Breast epithelium (tissue), 4 donors: Measurements from ENCODE around the gene TSEN34. TPM values are rescaled to one million over a fixed set of nuclear protein-coding genes. Genes with fewer than 3 reads are reported as not detected.
A peak's percentile ranks its signal among the peaks of the same experiment; 100 is the strongest.

Experiments
- DNase-seq, 2 donors: peaks; one replicate each; pipeline ENCODE4 v3.0.0-alpha.2; 2019; ENCODE audit warnings: low spot score in 2 of 2
- H3K27ac ChIP-seq, 2 donors: fragments of 200-600 bp; sonication (generic) in 1 of 2; one replicate each; pipeline ENCODE4 v1.5.1; 2016 to 2019; ENCODE audit warnings: mild to moderate bottlenecking in 1 of 2
- H3K27me3 ChIP-seq, 2 donors: fragments of 200-600 bp; sonication (generic) in 1 of 2; one replicate each; pipeline versions ENCODE4 v1.5.1 to v1.6.0; 2017 to 2019; ENCODE audit warnings: control low read depth in 1 of 2, mild to moderate bottlenecking in 1 of 2
- H3K36me3 ChIP-seq: fragments of 200-600 bp; one replicate; pipeline ENCODE4 v1.5.1; 2019
- H3K4me1 ChIP-seq, 2 donors: fragments of 200-600 bp; sonication (generic); one replicate each; pipeline ENCODE4 v1.5.1; 2016 to 2019; ENCODE audit warnings: control low read depth in 1 of 2
- H3K4me3 ChIP-seq, 3 donors: fragments of 200-600 bp; sonication (generic); 1 replicate in 2 of 3; 2 replicates in 1 of 3; pipeline ENCODE4 v1.5.1; 2016 to 2019; ENCODE audit warnings: mild to moderate bottlenecking in 3 of 3, moderate library complexity in 2 of 3
- H3K9me3 ChIP-seq, 2 donors: fragments of 200-600 bp; sonication (generic) in 1 of 2; one replicate each; pipeline ENCODE4 v1.5.1; 2016 to 2019; ENCODE audit warnings: control low read depth in 1 of 2
- CTCF ChIP-seq, 3 donors: fragments of 450-650 bp; IDR thresholded peaks; one replicate each; pipeline ENCODE4 v1.5.1; 2016 to 2017; ENCODE audit warnings: antibody characterized with exemption in 3 of 3, mild to moderate bottlenecking in 3 of 3, moderate library complexity in 3 of 3
- POLR2A ChIP-seq: fragments of 450-650 bp; IDR thresholded peaks from one replicate; pipeline ENCODE4 v1.6.1; 2016; ENCODE audit warnings: antibody characterized with exemption, mild to moderate bottlenecking, moderate library complexity
- POLR2AphosphoS5 ChIP-seq, 3 donors: sonication (generic); formaldehyde crosslinking; IDR thresholded peaks; one replicate each; pipeline ENCODE4 v1.6.1; 2017; ENCODE audit warnings: antibody characterized with exemption in 3 of 3
- intact Hi-C: fragments of 100-400 bp; cut with DNase I; formaldehyde crosslinking; loops from one replicate; pipeline ENCODE4 v1.15.1; 2023; ENCODE audit warnings: low total_unique reads
- total RNA-seq, 3 donors: library from RNA; depleted of rRNA; stranded (reverse); fragments of >200 nt; gene quantifications; one replicate each; pipeline ENCODE4 v1.1.0, GENCODE V29; 2016

TSEN34 gene
- total RNA-seq, 3 donors from 2014 or later, result 59.5 to 80.3 (median 74.4) TPM

GRCh38 chr19:54156953-54157352, 34.2 kb upstream of the TSEN34 start:
- intact Hi-C loops, result loop anchor here (5.0 kb wide), 1 partner anchor 1440 kb away; no protein-coding TSS in a partner anchor
- TF ChIP-seq POLR2AphosphoS5 (IDR thresholded peaks at IDR 0.05) (no peak), POLR2A (no peak)
- no peaks in the 10 kb centered on the region for H3K27me3 ChIP-seq
- no peak overlapping the region for H3K27ac ChIP-seq
- H3K4me1 ChIP-seq, result peaks cover 0 to 7% of the 10 kb centered on the region in 2 donors
- no peaks in the 10 kb centered on the region for H3K36me3 ChIP-seq
- H3K9me3 ChIP-seq, result no peaks in the 10 kb centered on the region
- DNase-seq, result no peak
- no peak overlapping the region for H3K4me3 ChIP-seq

GRCh38 chr19:54158812-54159351, 32.2 kb upstream of the TSEN34 start:
- Histone ChIP-seq H3K36me3 (no peaks in the 10 kb centered on the region), H3K4me3 (peak overlapping the region; percentile 65 to 88 (median 78)), H3K27ac (peak overlapping the region; percentile 92 to 97), H3K27me3 (no peaks in the 10 kb centered on the region), H3K4me1 (peaks cover 0 to 7% of the 10 kb centered on the region in 2 donors), H3K9me3 (no peaks in the 10 kb centered on the region)
- TF ChIP-seq CTCF (IDR thresholded peaks at IDR 0.05) (no peak), POLR2AphosphoS5 (IDR thresholded peaks at IDR 0.05) (no peak), POLR2A (no peak)
- DNase-seq, result no peak
- intact Hi-C loops, result loop anchor here (5.0 kb wide), 1 partner anchor 1442 kb away; no protein-coding TSS in a partner anchor

DNA sequence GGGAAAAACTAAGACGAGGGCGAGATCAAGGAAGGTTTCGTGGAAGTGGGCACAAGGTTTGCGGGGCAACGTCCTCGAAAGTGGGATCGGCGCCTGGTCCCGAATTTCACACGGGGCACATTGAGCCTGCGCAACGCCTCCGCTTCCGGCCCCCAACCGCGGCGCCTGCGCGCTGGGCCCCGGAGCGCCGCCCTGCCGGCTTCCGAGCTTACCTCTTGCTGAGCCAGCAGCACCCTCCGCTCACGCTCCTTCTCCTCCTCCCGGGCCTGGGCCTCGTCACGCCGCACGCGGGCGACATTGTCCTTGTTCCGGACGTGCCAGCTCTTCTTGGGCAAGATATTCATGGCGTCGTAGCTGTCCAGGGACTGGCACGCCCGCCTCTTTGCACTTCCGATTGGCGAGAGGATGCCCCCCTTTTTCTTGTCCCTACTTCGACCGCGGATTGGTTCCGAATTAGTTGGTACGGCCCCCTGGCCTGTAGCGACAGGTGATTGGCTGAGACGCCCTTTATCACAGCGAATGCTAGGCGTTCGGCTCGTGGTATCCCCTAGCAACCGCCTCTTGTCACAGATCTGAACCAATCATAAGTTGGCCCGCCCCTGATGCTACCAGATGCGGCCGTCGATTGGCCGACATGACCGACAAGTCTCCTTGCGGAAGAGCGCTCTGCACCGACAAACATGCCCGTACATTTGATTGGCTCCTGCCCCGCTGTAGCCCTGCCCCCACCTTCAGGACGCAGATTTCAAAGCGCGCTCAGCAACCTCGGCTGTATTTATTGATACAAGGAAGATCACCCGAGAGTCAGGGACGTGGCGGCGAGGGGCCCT, 31.5 kb upstream of the TSEN34 start, which contains the start of gene LENG1:
Gene LENG1 (minus strand): TSS at position 370 of the 830 bp plus-strand sequence. CDS start 26 bp downstream, at position 344.
- Histone ChIP-seq H3K27ac (peak within 1 kb of the TSS; percentile 92 to 97), H3K9me3 (no peaks in the 10 kb centered on the region), H3K4me1 (peaks cover 0 to 7% of the 10 kb centered on the region in 2 donors), H3K36me3 (no peaks in the 10 kb centered on the region), H3K27me3 (no peaks in the 10 kb centered on the region), H3K4me3 (peak within 1 kb of the TSS; percentile 65 to 88 (median 78))
- intact Hi-C loops, result loop anchor here (5.0 kb wide), 1 partner anchor 1442 kb away; no protein-coding TSS in a partner anchor
- TF ChIP-seq CTCF (IDR thresholded peaks at IDR 0.05) (peak in 2 of 3 donors; percentile 23 to 43), POLR2AphosphoS5 (IDR thresholded peaks at IDR 0.05) (peak; percentile 88 to 98 (median 98)), POLR2A (peak; percentile 45)
- peak; percentile 100 for DNase-seq

GRCh38 chr19:54160182-54160811, 30.8 kb upstream of the TSEN34 start:
- Histone ChIP-seq H3K4me3 (peak overlapping the region; percentile 65 to 78 (median 69)), H3K9me3 (no peaks in the 10 kb centered on the region), H3K36me3 (no peaks in the 10 kb centered on the region), H3K27ac (peak overlapping the region; percentile 92), H3K27me3 (no peaks in the 10 kb centered on the region), H3K4me1 (peaks cover 0 to 7% of the 10 kb centered on the region in 2 donors)
- intact Hi-C loops, result no loop called here
- DNase-seq, result no peak
- TF ChIP-seq POLR2A (no peak), POLR2AphosphoS5 (IDR thresholded peaks at IDR 0.05) (no peak), CTCF (IDR thresholded peaks at IDR 0.05) (no peak)

DNA sequence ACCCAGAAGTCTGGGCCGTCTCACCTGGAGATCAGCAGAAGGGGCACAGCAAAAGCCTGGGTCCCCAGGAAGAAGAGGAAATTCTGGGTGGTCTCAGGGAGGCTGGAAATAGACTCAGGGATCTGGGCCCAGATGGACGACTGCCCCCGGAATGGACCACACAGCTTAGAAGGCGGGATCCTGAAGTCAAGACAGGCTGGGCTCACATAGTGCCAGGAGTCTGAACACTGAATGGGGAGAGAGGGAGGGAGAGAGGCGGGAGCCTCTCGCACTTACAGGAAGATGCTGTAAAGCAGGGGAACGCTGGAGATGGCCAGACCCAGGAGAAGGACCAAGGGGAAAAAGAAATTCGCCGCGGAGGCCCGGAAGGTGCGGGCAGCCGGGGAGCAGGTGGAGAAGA, 30.3 kb upstream of the TSEN34 start:
- Histone ChIP-seq H3K9me3 (no peaks in the 10 kb centered on the region), H3K36me3 (no peaks in the 10 kb centered on the region), H3K27ac (peak overlapping the region; percentile 92), H3K27me3 (no peaks in the 10 kb centered on the region), H3K4me3 (peak overlapping the region; percentile 65 to 78 (median 69)), H3K4me1 (peaks cover 0 to 7% of the 10 kb centered on the region in 2 donors)
- intact Hi-C loops, result no loop called here
- TF ChIP-seq CTCF (IDR thresholded peaks at IDR 0.05) (no peak), POLR2A (no peak), POLR2AphosphoS5 (IDR thresholded peaks at IDR 0.05) (no peak)
- no peak for DNase-seq
